Stimulated activated CD4-positive, alpha-beta T cell treated with anti-CD3 and anti-CD28 coated beads, TNF-alpha, amount 100 ng/mL, for 48 hours (primary cell): ENCODE measurements around the gene EGR4.
A peak's percentile ranks its signal among the peaks of the same experiment; 100 is the strongest.

Experiments
- DNase-seq, 3 donors: peaks; one replicate each; pipeline ENCODE4 v3.0.0-alpha.2; 2020; ENCODE audit warnings: low read depth in 3 of 3

Gene EGR4

GRCh38 chr2:73290049-73290839, 3.1 kb downstream of the EGR4 start:
- no peak for DNase-seq

DNA sequence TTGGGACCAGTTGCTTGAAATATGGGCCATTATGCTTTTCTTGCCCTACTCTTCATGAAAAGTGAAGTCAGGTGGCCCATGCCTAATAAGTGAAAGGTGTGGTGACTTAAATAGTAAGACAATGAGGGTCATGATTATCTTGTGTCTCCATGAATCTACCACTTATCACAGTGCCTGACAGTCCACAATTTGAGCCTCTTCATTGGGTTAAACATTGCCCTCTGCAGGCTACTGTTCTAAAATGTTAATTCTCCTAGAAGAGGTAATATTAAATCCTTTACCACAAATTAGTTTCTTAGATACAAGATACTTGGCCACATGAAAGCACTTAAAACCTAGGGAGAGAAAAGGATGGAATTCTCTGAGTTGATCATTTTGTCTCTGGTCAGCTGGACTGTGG, 4.0 kb downstream of the EGR4 start:
- no peak for DNase-seq

GRCh38 chr2:73286134-73286655, 7.2 kb downstream of the EGR4 start:
- DNase-seq = no peak

DNA sequence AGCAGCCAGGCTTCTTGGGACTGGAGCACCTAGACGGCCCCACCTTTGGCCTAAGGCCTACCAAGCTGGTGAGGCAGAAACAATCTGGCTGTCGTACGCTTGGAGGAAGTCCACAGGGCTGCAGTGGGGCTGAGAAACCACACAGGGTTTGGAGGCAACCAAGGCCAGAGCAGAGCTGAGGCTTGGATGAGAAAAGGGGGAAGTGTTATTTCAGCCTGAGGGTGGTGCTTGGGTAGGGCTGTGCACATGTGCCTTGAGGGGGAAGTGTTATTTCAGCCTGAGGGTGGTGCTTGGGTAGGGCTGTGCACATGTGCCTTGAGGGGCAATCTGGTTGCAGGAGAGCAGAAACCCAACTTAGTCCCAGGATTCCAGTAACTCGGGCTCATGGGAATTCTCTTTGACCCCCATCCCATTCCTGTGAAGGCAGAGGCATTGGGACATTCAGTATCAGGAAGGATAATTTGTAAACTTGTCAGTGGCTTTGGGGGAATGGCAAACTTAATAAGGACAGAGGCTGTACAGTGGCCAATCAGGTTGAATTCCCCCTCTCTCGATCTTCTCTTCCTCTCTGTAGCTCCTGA, 8.1 kb downstream of the EGR4 start:
- no peak for DNase-seq

- peak; percentile 44 to 69 (median 49) for DNase-seq
Measured at GRCh38 chr2:73284296-73285158, 8.8 kb downstream of the EGR4 start, which contains the start of gene FBXO41. Gene FBXO41 (minus strand): TSS chr2:73284478. CDS start chr2:73269630, 14,848 bp downstream.

- DNase-seq = no peak
Measured at GRCh38 chr2:73283545-73284295, 9.6 kb downstream of the EGR4 start.

DNA sequence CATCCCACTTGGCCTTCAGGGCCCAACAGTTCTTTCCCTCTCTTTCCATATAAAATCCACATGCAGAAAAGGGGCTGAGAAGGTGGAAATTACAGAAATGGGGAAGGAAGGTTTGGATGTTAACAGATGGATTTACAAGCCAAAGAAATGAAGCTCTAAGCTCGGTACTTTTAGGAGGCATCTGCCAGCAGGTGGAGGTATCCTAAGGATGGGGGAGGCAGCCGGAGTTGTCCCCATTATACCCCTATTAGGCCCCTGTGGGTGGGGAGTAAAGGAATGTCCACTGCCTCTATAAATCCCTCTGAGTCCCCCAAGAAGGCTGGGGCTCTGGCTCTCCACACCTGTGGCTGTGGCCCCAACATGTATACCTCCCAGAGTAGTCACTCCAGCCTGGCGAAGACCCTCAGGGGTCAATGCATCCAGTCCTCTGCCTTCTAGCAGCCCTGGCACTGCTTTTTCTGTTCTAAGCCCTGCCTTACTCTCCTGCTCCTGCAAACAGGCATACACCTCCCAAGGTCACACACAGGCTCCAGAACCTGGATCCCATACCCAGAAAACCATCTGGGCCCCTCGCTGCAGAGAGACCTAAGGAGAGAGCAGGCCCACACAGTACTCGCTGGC, 10.3 kb downstream of the EGR4 start:
- no peak for DNase-seq

DNA sequence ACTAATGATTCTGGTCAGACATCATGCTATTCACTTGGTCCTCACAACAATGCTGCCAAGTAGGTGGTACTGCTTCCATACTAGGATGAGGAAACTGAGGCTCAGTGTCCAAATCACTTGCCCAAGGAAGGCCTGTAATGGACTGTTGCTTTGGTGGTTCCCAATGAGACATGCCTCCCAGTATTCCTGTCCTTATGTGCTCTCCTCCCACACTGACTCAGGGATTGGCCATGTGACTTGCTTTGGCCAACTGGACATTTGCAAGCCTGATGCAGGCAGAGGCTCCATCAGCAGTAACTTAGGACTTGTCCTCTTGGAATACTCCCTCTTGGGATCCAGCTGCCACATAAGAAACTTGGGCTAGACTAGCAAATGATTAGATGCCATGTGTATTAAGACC, 12.1 kb downstream of the EGR4 start:
- no peak for DNase-seq

DNA sequence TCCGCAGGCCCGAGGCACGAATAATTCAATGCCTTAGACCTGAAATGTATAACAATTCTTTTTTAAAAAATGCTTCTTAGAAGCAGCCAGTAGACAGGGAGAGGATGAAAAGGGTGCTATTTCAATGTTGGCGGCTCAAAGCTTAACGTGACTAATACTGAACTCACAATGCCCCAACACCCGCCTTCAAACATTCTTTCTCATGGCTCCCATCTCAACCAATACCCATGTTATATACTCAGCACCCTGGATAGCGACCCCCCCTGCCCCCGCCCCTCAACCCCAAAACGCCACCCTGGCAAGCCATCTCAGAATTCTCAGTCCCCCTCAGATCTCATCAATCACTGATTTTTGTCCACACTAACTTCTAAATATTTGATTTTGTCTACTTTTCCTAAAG, 13.5 kb downstream of the EGR4 start:
- DNase-seq = no peak

DNA sequence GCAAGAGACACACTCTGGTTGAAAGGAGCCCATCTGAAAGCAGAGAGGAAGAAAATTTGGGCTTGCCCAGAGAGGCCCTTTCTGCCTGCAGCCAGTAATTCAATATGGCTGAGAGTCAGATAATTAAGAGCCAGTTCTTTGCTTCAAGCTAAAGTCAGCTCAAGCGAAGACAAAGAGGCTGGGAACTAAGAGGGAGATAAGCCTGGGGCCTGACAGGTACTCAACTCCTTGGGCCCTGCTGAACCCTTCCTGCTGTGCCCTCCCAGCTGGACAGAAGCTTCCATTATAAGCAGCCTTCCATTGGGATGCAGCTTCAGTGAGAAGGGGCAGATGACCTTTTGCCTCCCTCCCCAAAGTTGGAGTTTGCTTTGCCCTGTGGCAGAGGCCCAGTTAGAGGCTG, 21.1 kb downstream of the EGR4 start:
- DNase-seq = no peak

DNA sequence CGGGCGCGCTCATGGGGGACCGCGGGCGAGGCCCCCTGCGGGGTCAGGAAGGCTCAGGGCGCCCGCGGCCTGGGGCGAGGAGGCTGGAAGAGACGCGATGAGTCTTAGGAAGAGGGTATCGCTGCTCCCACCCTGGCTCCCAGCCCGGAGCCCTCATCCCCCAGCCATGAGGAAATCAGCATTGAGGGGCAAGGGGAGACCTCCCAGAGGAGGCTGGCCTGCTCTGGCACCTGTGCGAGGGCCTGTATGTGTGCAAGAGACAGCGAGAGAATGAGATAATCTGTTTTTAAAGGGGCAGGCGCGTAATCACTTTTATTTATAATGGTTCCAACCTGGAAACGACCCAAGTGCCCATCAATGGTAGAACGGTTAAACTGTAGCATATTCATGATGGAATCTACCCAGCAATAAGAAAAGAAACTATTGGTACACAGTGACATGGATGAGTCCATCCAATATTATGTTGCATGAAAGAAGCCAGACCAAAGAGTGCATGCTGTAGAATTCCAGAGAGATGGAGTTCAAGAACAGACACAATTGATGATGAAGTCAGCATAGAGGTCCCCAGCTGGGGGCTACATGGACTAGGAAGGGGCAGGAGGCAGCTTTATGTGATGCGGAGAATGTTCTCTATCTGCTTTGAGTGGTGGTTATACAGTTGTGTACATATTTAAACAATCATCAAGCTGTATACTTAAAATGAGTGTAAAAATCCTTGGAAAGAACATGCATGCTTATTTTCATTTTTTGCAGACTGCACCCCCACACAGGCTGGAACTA, 23.5 kb downstream of the EGR4 start:
- DNase-seq = no peak

- DNase-seq = peak in 1 of 3 donors; percentile 61
Measured at GRCh38 chr2:73268830-73269685, 24.3 kb downstream of the EGR4 start.

- DNase-seq = no peak
Measured at GRCh38 chr2:73268366-73268829, 24.9 kb downstream of the EGR4 start.

DNA sequence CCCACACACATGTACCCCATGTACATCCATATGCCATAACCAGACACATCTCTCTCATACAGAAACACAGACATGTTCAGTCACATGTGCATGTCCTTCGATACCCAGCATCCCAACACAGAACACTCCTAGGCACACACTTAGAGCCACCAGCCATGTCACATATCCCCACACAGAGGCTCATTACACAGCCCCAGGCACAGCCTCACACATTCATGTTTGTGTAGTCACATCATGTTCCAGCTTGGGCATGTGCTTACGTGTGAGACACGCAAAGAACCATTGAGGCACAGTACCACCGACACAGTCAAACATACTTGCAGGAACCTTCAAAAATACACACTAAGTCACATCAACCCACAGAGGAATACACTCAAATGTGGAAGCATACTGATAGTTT, 26.3 kb downstream of the EGR4 start:
- DNase-seq = no peak

- DNase-seq = no peak
Measured at GRCh38 chr2:73266061-73266901, 27.1 kb downstream of the EGR4 start.

- no peak for DNase-seq
Measured at GRCh38 chr2:73265298-73266060, 27.9 kb downstream of the EGR4 start.

DNA sequence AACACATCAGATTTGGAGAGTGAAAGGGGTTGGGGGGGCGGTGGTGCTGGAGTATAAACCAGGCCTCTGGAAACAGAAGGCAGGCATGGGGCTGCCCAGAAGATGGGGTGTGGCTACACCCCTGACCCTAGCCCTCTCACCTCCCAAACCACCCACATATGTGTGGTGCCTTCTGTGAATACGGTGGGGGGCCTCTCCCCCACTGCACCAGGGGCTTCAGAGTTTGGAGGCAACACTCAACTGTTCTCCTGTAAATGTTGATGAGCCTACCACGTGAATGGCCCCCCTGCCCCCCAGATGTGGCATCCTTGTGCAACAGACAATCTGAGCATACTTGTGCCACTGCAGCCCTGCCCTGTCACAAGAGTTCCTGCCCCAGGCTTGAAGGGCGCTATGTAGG, 28.6 kb downstream of the EGR4 start:
- DNase-seq = no peak

GRCh38 chr2:73264332-73264606, 29.1 kb downstream of the EGR4 start:
- no peak for DNase-seq
